Left ventricle myocardium superior (tissue), 1 donor: ENCODE measurements around the gene PBX2. TPM values are rescaled to one million over a fixed set of nuclear protein-coding genes. Genes with fewer than 3 reads are reported as not detected.
"Not testable (repeated sequence)": the region's sequence is repeated elsewhere in the genome, so short reads cannot be mapped to it uniquely, and the experiment has no call there.

ENCODE experiments used
- ATAC-seq: fragments of 200-7000 bp; cut with Tn5 transposase; one replicate; pipeline ENCODE4 v1.9.1; 2020; ENCODE audit warnings: mild to moderate bottlenecking, moderate library complexity
- DNase-seq: peaks from one replicate; pipeline ENCODE4 v3.0.0-alpha.2; 2020
- intact Hi-C: fragments of 100-400 bp; cut with micrococcal nuclease; formaldehyde crosslinking; loops from one replicate; pipeline ENCODE4 v1.11.0; 2022
- total RNA-seq: library from RNA; stranded (reverse); fragmentation: NEBNext Ultra II Directional; extraction: Animal tissue kit (Norgen Biotek cat#: 25700); gene quantifications from one replicate; pipeline ENCODE4 v1.2.1, GENCODE V29; 2021
- donor health status: DM: no; HTN: yes; CAD: no; lungs with severe emphysema.

The PBX2 gene
- total RNA-seq, 1 donor from 2014 or later = 46.5 TPM

- DNase-seq (peak; percentile 64), ATAC-seq (peak; percentile 4)
- intact Hi-C loops = no loop called here
Observed at GRCh38 chr6:32189742-32190053, 304 bp downstream of the PBX2 start.

DNA sequence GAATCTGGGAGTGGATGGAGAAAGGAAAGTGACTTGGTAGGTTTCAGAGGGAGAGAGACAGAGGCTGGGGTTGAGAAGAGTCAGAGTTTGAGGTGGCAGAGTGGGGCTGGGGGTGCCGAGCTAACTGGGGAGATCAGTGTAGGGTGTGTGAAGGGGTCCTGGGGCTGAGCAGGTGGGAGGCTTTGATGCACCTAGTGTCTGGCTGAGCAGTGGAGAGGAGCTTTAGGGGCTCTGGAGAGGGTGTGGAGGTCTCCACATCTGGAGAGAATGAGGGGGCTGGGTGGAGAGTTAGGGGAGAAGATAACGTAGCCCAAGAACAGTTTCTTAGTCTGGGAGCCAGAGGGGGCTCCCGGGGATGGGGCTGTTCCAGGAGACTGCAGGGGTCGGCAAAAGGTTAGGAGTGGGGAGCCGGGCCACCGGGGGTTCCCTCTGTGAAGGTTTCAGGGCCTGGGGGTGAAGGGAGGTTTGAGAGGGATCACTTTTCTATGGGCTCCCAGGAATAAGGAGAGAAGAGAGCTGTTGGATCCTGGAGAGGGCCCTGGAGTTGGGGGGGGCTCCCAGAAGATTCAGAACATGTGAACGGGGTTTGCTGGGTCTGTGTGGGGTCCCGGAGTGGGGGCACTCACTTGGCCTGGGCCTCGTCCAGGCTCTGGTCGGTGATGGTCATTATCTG lies 797 bp downstream of the PBX2 start:
- DNase-seq (no peak), ATAC-seq (peak; percentile 2)
- intact Hi-C loops = no loop called here

DNA sequence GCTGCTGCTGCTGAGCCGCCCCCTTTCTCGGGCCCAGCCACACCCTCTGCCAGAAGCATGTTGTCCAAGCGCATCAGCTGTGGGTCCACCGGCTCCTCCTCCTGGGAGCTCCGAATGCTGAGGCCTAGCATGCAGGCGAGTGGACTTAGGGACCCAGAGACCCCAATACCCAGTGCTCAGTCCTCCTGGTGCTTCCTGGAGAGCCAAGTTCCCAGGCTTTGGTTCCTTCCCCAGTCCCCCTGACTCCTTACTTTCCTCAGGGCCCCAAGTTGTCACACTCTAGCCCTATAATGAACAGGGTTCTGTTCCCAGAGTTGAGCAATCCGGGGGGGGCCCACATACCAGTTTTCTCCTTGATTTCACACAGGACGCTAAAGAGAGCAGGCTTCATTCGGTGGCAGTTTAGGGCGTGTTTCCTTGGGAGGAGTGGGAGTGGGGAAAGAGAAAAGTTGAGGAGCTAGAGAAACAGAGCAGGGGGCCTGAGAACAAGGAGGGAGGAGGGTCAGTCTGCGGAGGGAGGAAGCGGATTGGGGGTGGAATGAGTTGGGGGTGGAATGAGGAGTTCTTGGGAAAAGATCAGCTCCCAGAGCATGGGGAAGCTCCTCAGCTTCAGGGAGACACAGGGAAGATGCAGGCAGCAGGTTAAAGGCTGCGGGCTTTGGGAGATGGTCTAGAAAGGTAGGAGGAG lies 1.5 kb downstream of the PBX2 start:
- DNase-seq = no peak

GRCh38 chr6:32187725-32188380 lies 2.1 kb downstream of the PBX2 start:
- intact Hi-C loops, DNase-seq, ATAC-seq: not testable (repeated sequence)

More for the DNA sequence above, 1.5 kb downstream of the PBX2 start:
- intact Hi-C loops = no loop called here
- ATAC-seq = no peak

DNA sequence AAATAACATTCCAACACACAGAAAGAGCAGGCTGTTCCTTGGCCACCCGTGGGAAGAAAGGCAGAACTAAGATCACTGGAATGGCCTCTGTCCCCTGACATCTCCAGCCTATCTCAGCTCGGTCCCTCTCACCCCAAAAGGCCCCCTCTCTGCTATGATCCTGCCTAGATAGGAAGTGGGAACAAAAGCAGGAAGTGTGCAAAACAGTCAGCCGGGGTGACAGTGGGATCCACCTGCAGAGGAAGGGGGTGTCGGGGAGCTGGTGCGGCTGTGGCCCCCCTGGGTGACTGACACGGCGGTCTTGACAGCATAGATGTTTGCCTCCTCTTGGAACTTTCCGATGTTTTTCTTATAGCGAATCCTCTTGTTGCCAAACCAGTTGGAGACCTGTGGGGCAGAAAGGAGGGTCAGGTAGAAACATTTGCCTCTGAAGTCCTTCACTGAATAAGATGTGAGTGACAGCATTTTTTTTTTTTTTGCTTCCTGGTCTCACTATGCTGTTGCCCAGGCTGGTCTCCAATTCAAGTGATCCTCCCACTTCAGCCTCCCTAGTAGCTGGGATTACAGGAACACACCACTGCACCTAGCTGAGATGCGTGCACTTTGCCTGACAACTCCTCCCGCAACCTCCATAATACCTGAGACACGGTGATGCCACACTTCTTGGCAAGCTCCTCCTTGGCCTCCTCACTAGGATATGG lies 2.8 kb downstream of the PBX2 start:
- no peak for ATAC-seq
- DNase-seq = no peak
- intact Hi-C loops = no loop called here

- ATAC-seq, DNase-seq, intact Hi-C loops: not testable (repeated sequence)
Observed at GRCh38 chr6:32186151-32186840, 3.7 kb downstream of the PBX2 start.

DNA sequence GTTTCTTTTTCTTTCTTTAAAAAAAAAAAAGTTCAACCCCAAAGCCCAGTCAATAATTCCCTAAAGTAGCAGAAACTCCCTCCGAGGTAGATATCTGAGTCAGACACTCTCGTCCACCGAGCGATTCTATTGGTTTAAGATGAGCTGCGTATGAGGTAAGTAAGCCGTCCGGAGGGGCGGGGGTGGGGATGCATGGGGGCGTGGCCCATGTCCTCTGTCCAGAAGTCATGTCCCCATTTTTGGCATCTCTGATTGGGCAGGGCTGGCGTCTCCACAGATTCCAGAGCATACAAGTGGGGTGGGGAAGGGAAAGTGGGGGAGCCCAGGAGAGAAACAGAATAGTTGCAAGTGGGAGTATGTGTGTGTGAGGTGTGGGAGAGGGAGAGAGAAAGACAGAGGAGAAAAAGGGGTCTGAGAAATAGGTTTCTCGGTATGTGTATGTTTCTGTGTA lies 4.3 kb downstream of the PBX2 start:
- peak; percentile 67 for ATAC-seq
- intact Hi-C loops = not testable (repeated sequence)
- DNase-seq = peak; percentile 88

GRCh38 chr6:32184084-32184640 lies 5.8 kb downstream of the PBX2 start, which contains the start of gene AGER:
Gene AGER (minus strand): TSS chr6:32184253. CDS start chr6:32184222, 31 bp downstream.
- ATAC-seq = no peak
- intact Hi-C loops = no loop called here

DNA sequence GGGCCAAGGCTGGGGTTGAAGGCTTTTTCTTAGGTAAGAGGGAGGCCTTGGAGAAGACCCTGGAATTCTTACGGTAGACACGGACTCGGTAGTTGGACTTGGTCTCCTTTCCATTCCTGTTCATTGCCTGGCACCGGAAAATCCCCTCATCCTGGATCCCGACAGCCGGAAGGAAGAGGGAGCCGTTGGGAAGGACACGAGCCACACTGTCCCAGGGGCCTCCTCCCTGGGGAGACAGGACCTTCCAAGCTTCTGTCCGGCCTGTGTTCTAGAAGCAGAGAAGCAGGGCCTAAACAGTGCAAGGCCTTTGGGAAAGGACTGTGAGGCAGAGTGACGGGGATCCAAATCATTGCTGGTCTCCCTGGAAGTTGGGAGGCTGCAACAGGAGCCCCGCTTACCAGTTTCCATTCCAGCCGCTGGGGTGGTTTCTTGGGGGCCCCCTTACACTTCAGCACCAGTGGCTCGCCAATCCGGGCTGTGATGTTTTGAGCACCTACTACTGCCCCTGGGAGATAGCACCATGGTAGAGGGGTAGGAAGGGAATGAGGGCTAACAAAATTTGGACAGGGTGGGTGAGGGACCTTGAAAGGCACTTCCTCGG lies 6.4 kb downstream of the PBX2 start:
- no peak for ATAC-seq
- peak; percentile 47 for DNase-seq
- intact Hi-C loops = no loop called here

More at GRCh38 chr6:32184084-32184640, 5.8 kb downstream of the PBX2 start, which contains the start of gene AGER:
- no peak for DNase-seq

GRCh38 chr6:32183030-32183429 lies 7.0 kb downstream of the PBX2 start:
- no peak for ATAC-seq
- DNase-seq = no peak
- intact Hi-C loops = no loop called here

DNA sequence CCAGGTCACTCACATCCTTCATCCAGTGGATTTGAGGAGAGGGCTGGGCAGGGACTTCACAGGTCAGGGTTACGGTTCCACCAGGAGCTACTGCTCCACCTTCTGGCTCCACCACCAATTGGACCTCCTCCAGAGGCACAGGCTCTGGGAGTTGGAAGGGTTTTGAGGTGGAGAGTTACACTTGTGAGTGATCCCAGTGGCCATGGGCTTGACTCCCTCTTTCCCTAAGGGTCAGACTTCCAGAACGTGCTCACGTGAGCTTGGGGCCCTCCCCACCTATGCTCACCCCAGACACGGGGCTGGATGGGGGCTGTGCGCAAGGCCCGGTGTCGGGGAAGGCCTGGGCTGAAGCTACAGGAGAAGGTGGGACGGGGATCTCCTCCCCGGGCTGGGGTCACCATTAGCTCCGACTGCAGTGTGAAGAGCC lies 7.4 kb downstream of the PBX2 start:
- intact Hi-C loops = no loop called here
- no peak for ATAC-seq
- DNase-seq = no peak

- DNase-seq = no peak
- no peak for ATAC-seq
- intact Hi-C loops = no loop called here
Observed at GRCh38 chr6:32181915-32182529, 8.0 kb downstream of the PBX2 start.

DNA sequence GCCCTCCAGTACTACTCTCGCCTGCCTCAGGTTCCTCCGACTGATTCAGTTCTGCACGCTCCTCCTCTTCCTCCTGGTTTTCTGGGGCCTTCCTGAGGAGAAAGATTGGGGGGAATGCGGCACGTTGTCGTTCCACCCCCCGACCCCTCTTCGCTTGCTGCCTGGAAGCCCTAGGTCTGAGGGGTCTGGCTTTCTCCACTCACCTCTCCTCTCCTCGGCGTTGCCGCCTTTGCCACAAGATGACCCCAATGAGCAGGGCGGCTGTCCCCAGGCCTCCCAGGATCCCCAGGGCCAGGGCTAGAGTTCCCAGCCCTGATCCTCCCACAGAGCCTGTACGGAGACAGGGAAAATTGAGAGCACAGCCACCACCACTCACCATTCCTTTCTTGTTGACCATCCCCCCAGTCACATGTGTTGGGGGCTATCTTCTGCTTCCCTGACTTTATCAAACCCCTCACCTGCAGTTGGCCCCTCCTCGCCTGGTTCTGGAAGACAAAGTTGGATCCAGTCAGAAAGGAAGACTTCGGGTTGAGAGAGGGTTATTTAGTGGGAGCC lies 8.8 kb downstream of the PBX2 start:
- DNase-seq = no peak
- intact Hi-C loops = no loop called here
- no peak for ATAC-seq

- intact Hi-C loops = loop anchor here (10.0 kb wide), 1 partner anchor 55 kb away; the partner anchor contains the start of gene ATF6B
- no peak for ATAC-seq
- no peak for DNase-seq
Observed at GRCh38 chr6:32179766-32180405, 10.1 kb downstream of the PBX2 start.

- intact Hi-C loops = loop anchor here (10.0 kb wide), 1 partner anchor 54 kb away; the partner anchor contains the start of gene ATF6B
- DNase-seq (no peak), ATAC-seq (no peak)
Observed at GRCh38 chr6:32178547-32179440, 11.2 kb downstream of the PBX2 start.
